GM18505 (cell line): Measurements from ENCODE around the gene HEPN1.

Experiments used
- ATAC-seq: cut with Tn5 transposase; IDR thresholded peaks from one replicate; pipeline ENCODE4 v1.9.1; 2021; ENCODE audit not compliant: unreplicated experiment
- POLR2A ChIP-seq: IDR thresholded peaks from 4 replicates; pipeline ENCODE4 v1.6.1; 2011; ENCODE audit warnings: borderline replicate concordance; ENCODE audit not compliant: insufficient read depth, insufficient read length; ENCODE audit errors: extremely low read depth

The HEPN1 gene

DNA sequence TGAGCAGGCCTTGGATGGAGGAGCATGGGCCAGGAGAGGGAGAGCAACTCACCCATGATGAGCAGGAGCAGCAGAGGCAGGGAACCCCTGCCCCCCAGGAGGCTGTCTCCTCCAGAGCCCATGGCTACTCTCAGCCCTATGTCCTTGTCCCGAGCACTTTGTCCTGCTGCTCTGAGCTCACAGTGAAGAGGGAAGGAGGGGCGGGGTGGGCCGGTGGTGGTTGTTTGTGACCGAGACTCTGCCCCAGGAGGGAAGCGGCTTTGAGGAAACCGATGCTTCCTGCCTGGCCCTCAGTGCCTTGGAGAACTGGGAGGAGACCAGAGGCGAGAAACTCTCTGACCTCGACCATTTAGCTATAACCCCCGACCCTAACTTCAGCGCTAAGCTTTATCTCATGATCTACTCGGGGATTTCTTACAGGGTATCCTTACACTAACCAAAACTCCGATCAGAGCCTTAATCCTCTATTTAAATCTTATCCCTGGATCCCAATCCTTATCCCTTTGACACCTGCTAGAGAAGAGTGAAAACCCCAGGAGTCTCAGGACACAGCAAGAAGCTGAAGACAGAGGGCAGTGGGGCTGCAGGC, 21.3 kb upstream of the HEPN1 start, which contains the start of gene ROBO4:
TSS of gene ROBO4 (minus strand) at position 192 of the 589 bp plus-strand sequence. CDS start at position 122, 70 bp downstream.
- no peak for ATAC-seq
- TF ChIP-seq POLR2A, result no peak

DNA sequence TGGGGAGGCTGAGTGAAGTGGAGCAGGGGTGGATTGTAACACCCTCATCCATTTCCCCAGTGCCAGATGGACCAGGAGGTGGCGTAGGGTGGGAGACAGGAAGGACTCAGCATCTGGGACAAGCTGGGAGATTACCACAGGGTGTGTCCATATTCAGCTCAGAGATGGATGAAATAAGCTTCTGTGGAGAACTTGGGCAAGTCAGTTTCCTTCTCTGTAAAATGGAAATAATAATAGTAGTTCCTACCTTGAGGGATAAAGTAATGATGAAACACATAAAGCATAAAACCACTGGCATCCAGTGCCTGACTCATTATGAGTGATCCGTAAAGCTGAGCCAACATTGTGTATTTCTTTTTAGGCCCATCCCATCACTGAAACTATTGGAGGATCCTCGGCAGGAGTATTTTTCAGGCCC, 20.8 kb upstream of the HEPN1 start:
- no peak for TF ChIP-seq POLR2A

DNA sequence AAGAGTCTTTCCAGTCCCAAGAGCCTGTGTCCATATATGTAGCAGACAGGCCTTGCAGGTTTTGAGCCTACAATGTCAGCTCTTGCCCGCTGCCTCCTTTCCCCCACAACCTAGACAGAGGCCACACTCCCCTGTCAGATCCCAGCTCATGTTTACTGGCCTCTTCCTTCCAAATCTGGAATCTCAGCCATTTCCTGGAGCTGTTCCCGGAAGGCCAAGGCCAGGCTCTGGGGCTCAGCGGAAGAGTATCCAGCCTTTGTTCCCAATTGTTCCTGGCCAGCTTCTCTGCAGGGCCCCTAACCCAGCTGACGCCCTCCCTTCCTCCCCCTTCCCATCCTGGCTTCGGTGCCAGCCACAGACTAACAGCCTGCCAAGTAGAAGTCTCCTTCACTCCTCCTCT, 20.3 kb upstream of the HEPN1 start:
- TF ChIP-seq POLR2A, result no peak
- ATAC-seq, result no peak

More for the DNA sequence above, 20.8 kb upstream of the HEPN1 start:
- no peak for ATAC-seq

DNA sequence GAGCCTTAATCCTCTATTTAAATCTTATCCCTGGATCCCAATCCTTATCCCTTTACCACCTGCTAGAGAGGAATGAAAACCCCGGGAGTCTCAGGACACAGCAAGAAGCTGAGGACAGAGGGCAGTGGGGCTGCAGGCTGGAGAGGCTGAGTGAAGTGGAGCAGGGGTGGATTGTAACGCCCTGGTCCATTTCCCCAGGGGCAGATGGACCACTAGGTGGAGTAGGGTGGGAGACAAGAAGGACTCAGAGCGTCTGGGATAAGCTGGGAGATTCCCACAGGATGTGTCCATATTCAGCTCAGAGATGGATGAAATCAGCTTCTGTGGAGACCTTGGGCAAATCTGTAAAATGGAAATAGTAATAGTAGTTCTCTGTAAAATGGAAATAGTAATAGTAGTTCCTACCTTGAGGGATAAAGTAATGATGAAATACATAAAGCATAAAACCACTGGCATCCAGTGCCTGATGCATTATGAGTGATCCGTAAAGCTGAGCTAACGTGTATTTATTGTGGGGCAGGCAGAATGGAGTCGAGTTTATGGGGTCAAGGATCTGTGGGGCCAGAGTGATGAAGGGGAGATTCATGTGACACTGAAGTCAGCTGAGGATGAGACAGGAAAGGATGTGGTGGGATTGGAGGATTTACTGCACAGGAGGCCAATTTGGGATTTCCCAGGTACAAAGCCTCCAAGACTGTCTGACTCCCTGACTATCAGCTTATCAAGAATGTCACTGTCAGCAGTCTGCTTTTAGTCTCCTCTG, 19.5 kb upstream of the HEPN1 start:
- no peak for TF ChIP-seq POLR2A
- no peak for ATAC-seq

DNA sequence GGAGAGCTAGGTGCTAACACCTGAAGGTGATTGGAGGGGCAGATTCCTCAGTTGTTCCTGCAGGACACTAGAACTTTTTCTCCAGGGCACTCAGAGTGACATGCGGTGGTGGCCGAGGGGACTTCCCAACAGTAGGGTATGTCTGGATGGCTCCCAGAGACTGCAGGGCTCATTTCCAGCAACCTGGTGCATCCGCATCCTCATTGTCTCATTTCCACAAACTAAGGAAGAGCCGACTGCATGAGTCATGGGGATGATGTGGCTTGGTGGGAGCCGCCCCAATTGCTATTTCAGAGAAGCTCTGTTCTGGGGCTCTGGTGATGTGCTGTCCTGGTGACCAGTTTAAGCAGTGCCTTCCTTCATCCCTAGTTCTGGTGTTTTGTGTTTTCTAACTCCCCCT, 18.6 kb upstream of the HEPN1 start:
- no peak for ATAC-seq

DNA sequence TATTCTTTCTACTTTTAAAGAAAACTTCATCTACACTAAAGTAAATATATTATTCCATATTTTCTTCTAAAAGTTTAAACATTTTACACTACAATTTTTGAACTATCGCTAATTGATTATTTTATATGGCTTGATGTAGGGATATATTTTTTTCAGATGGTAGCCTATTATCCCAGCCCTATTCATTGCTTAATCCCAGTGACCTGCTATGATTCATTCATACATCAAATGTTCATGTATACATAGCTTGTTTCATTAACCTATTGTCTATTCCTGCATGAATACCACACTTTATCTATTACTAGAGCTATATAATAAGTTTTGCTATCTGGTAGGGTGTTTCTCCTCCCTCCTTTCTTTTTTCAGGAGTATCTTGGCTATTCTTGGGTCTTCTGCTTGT, 16.4 kb upstream of the HEPN1 start:
- no peak for TF ChIP-seq POLR2A

More for the DNA sequence above, 18.6 kb upstream of the HEPN1 start:
- no peak for TF ChIP-seq POLR2A

DNA sequence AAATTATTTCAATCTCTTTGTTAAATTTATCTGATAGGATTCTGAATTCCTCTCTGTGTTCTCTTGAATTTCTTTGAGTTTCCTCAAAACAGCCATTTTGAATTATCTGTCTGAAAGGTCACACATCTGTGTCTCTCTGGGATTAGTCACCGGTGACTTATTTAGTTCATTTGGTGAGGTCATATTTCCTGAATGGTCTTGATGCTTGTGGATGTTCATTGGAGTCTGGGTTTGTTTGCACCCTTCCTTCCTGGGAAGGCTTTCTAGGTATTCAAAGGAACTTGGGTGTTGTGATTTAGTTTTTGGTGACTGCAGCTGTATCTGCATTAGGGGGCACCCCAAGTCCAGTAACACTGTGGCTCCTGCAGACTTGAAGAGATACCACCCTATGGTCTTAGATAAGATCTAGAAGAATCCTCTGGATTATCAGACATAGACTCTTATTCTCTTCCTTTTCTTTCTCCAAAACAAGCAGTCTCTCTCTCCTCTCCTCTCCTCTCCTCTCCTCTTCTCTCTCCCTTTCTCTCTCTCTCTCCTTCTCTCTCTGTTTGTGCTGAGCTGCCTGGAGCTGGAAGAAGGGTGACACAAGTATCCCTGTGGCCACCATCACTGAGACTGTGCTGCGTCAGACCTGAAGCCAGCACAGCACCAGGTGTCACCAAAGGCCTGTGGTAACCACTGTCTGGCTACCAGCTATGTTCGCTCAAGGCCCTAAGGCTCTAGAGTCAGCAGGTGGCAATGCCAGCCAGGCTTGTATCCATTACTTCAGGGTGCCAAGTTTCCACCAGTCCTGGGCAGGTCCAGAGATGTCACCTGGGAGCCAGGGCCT, 3.3 kb upstream of the HEPN1 start:
- no peak for TF ChIP-seq POLR2A
- no peak for ATAC-seq

More for the DNA sequence above, 16.4 kb upstream of the HEPN1 start:
- no peak for ATAC-seq

DNA sequence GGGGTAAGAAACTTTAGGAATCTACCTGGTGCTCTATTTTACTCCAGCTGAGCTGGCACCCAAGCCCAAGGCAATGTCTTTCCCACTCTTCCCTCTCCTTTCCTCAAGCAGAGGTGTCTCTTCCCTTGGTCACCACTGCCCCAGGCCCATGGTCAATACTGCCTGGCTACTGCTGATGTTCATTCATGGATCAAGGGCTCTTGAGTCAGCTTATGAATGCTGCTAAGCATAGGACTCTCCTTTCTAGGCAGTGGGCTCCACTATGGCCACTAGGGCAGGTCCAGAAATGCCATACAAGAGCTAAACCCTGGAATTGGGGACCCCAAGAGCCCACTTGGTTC, 2.7 kb upstream of the HEPN1 start:
- ATAC-seq, result no peak
- TF ChIP-seq POLR2A, result no peak

DNA sequence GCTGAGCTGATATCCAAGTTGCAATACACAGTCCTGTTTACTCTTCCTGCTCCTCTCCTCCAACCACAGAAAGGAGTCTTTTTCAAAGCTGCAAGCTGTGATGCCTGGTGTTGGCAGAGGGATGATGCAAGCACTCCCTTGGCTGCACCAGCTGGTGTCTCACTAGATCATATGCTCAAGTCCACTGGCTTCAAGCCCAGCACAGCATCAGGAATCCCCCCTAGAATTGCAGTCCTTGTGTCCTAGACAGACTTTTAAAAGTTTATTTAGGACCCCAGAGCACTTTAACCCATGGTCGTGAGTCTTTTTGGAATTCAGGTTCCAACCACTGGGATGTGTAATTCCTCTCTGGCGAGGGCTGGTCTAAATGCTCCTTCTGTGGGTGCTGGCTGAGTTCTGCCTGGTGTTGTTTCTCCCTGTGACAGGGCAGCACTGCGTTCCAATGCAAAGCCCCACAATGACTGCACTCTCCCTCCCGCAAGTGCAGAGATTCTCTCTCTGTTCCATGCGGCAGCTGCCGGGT, 1.9 kb upstream of the HEPN1 start:
- no peak for TF ChIP-seq POLR2A
- ATAC-seq, result no peak

DNA sequence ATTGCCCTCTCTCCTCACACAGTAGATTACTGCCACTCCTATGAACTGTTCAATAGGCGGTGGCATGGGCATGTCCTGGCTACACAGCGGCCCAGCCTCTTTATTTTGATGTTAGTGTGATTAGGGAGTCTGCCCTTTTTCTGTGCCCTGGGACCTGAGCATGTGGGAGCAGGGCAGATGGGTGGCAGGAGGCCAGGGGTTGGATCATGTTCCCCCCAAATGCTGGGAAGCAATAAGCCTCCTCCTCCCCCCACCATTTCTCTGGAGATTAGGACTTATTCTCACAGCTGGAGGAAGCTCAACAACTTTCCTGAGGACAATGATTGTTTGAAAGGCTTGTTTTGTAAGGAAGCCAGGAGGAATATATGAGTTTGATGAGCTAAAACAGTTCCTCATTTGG, 848 bp downstream of the HEPN1 start:
- ATAC-seq, result no peak
- TF ChIP-seq POLR2A, result no peak

DNA sequence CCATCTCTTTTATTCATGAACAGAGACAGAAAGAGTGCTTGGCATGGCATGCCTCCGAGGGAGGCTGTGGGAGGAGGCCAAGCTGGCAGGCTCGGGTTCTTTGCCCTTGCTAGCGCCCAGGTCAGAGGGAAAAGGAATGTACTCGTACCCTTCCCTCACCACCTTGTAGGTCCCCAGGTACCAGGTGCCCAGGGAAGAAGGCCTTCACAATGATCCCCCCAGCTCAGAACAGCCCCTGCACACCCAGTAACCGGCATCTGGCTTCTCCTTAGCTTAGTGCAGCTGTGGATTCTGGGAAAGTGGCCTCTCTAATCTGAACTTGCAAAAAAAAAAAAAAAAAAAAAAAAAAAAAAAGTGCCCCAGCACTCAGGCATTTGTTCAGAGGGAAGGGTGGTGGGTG, 1.3 kb downstream of the HEPN1 start:
- ATAC-seq, result no peak
- TF ChIP-seq POLR2A, result no peak

DNA sequence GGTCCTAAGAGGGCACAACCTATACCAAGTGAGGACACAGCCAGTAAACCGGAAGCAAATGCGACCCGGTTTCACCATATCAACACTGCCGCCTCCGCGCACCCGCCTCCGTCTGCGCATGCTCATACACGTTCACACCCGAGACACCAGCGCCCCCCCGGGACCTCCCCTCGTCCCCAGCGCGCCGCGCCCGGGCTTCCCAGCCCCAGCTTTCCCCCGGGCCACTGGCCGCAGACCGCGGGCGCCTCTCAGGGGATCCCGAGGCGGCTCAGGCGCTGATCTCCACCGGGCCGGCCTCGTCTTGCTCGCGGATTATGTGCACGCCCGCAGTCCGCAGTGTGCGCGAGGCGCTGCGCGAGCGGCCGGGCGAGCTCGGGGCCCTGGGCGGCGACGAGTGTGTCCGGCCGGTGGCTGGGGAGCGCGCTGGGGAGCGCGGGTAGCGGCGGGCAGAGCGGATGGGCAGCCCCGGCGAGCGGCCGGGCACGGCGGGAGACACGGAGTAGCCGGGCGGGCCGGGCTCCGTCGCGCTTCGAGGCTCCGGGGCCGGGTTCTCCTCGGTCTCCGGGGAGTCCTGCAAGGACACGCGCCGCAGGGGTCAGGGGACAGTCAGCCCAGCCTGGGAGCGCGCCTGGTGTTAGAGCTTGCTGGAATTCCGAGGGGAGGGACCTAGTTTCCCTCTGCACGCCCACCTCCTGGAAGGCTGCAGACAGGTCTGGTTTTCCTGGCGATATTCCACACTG, 2.0 kb downstream of the HEPN1 start:
- no peak for ATAC-seq
- TF ChIP-seq POLR2A, result no peak

DNA sequence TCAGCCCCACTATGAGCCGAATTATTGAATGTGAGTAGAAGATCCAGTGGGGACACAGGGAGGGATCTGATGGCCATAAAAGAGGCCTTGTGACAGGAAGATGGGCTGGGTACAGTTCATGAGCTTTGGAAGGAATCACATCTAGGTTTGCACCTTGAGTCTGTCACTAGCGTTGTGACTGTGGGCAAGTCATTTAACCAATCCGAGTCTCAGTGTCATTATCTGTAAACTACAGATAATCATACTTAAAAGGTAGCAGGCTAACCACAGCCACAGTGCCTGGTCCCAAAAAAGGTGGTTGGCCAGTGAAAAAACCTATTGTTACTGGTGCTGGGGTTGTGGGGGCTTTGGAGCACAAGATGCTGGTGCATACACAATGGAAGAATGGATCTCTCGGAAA, 3.8 kb downstream of the HEPN1 start:
- TF ChIP-seq POLR2A, result no peak
- no peak for ATAC-seq
